H9 (cell line): ENCODE measurements around the gene CCND3. TPM values are rescaled to one million over a fixed set of nuclear protein-coding genes. Genes with fewer than 3 reads are reported as not detected.

Experiments
- DNase-seq: peaks from one replicate; pipeline ENCODE4 v3.0.0-alpha.2; 2017
- H2AFZ ChIP-seq: one replicate; pipeline ENCODE4 v1.6.1; 2013; ENCODE audit warnings: mild to moderate bottlenecking, low read length, control low read depth, moderate library complexity
- H2AK5ac ChIP-seq: 2 replicates; pipeline ENCODE4 v1.6.1; 2013; ENCODE audit warnings: low read length, control low read depth, mixed read lengths; ENCODE audit not compliant: insufficient read length
- H2BK120ac ChIP-seq: one replicate; pipeline ENCODE4 v1.6.1; 2013; ENCODE audit warnings: low read depth, mild to moderate bottlenecking, low read length, control low read depth, inconsistent platforms; ENCODE audit not compliant: poor library complexity, severe bottlenecking
- H2BK12ac ChIP-seq: 2 replicates; pipeline ENCODE4 v1.6.1; 2013; ENCODE audit warnings: low read length, control low read depth, mixed read lengths, low read depth; ENCODE audit not compliant: insufficient read length
- H2BK15ac ChIP-seq: 2 replicates; pipeline ENCODE4 v1.6.1; 2013; ENCODE audit warnings: low read depth, low read length, control low read depth
- H2BK20ac ChIP-seq: one replicate; pipeline ENCODE4 v1.6.1; 2013; ENCODE audit warnings: low read depth, mild to moderate bottlenecking, low read length, control low read depth, inconsistent platforms; ENCODE audit not compliant: poor library complexity, severe bottlenecking
- H2BK5ac ChIP-seq: 2 replicates; pipeline ENCODE4 v1.6.1; 2013; ENCODE audit warnings: low read length, control low read depth, mixed read lengths; ENCODE audit not compliant: insufficient read length
- H3K14ac ChIP-seq: 2 replicates; pipeline ENCODE4 v1.6.1; 2013; ENCODE audit warnings: low read length, control low read depth; ENCODE audit not compliant: insufficient read depth
- H3K18ac ChIP-seq: 2 replicates; pipeline ENCODE4 v1.6.1; 2013; ENCODE audit warnings: low read depth, mild to moderate bottlenecking, mixed read lengths, low read length, control low read depth; ENCODE audit not compliant: insufficient read length
- H3K23ac ChIP-seq: 2 replicates; pipeline ENCODE4 v1.6.1; 2013; ENCODE audit warnings: low read length, control low read depth, mixed read lengths, low read depth; ENCODE audit not compliant: insufficient read length
- H3K23me2 ChIP-seq: 2 replicates; pipeline ENCODE4 v1.6.1; 2013; ENCODE audit warnings: low read depth, mild to moderate bottlenecking, mixed read lengths, low read length, control low read depth; ENCODE audit not compliant: insufficient read length, poor library complexity, severe bottlenecking
- H3K27ac ChIP-seq: 2 replicates; pipeline ENCODE4 v1.5.1; 2013; ENCODE audit warnings: low read length, control low read depth, mixed read lengths, low read depth; ENCODE audit not compliant: insufficient read length
- H3K27me3 ChIP-seq: 2 replicates; pipeline ENCODE4 v1.6.1; 2013; ENCODE audit warnings: low read length, control low read depth, inconsistent platforms; ENCODE audit not compliant: insufficient read depth
- H3K4ac ChIP-seq: 2 replicates; pipeline ENCODE4 v1.6.1; 2013; ENCODE audit warnings: low read depth, mild to moderate bottlenecking, control low read depth, inconsistent platforms, low read length, moderate library complexity
- H3K4me1 ChIP-seq: 2 replicates; pipeline ENCODE4 v1.6.1; 2013; ENCODE audit warnings: low read length, control low read depth, inconsistent platforms; ENCODE audit not compliant: insufficient read depth
- H3K4me2 ChIP-seq: 2 replicates; pipeline ENCODE4 v1.6.1; 2013; ENCODE audit warnings: low read length, control low read depth, mixed read lengths; ENCODE audit not compliant: insufficient read length, insufficient read depth
- H3K56ac ChIP-seq: 2 replicates; pipeline ENCODE4 v1.6.1; 2013; ENCODE audit warnings: low read depth, mild to moderate bottlenecking, mixed read lengths, low read length, control low read depth; ENCODE audit not compliant: insufficient read length
- H3K79me1 ChIP-seq: 2 replicates; pipeline ENCODE4 v1.6.1; 2013; ENCODE audit warnings: low read depth, mild to moderate bottlenecking, moderate library complexity, low read length, control low read depth, inconsistent platforms; ENCODE audit not compliant: insufficient read depth, poor library complexity, severe bottlenecking
- H3K79me2 ChIP-seq: 2 replicates; pipeline ENCODE4 v1.6.1; 2013; ENCODE audit warnings: low read length, control low read depth, inconsistent platforms; ENCODE audit not compliant: insufficient read depth
- H3K9ac ChIP-seq: 2 replicates; pipeline ENCODE4 v1.6.1; 2013; ENCODE audit warnings: low read length, control low read depth, mixed read lengths; ENCODE audit not compliant: insufficient read length; ENCODE audit errors: extremely low read depth
- H3K9me3 ChIP-seq: one replicate; pipeline ENCODE4 v1.6.1; 2013; ENCODE audit warnings: low read depth, low read length, inconsistent platforms; ENCODE audit not compliant: control insufficient read depth
- H3T11ph ChIP-seq: one replicate; pipeline ENCODE4 v1.6.1; 2013; ENCODE audit warnings: mild to moderate bottlenecking, low read length, control low read depth, inconsistent platforms
- H4K20me1 ChIP-seq: one replicate; pipeline ENCODE4 v1.6.1; 2013; ENCODE audit not compliant: control insufficient read depth, insufficient read length, insufficient read depth
- H4K5ac ChIP-seq: 2 replicates; pipeline ENCODE4 v1.6.1; 2013; ENCODE audit warnings: low read depth, mild to moderate bottlenecking, mixed read lengths, low read length, control low read depth; ENCODE audit not compliant: insufficient read length
- H4K8ac ChIP-seq: replicated peaks from 2 replicates; pipeline ENCODE4 v1.6.1; 2013; ENCODE audit warnings: low read length, control low read depth, mixed read lengths, low read depth; ENCODE audit not compliant: insufficient read length
- H4K91ac ChIP-seq: 2 replicates; pipeline ENCODE4 v1.6.1; 2013; ENCODE audit warnings: low read depth, mild to moderate bottlenecking, moderate library complexity, mixed read lengths, low read length, control low read depth; ENCODE audit not compliant: insufficient read length
- H3K27ac Mint-ChIP-seq, 3 experiments: 2 replicates in 2 of 3; 3 replicates in 1 of 3; pipeline ENCODE4 v1.8.0; 2020 to 2021; ENCODE audit warnings: mixed read lengths in 3 of 3, mild to moderate bottlenecking in 1 of 3, moderate library complexity in 1 of 3
- H3K27me3 Mint-ChIP-seq: 2 replicates; pipeline ENCODE4 v1.8.0; 2021; ENCODE audit warnings: low read depth, mild to moderate bottlenecking, moderate library complexity, mixed read lengths
- H3K36me3 Mint-ChIP-seq, 3 experiments: 2 replicates in 2 of 3; 3 replicates in 1 of 3; pipeline ENCODE4 v1.8.0; 2020 to 2021; ENCODE audit warnings: low read depth in 3 of 3, mixed read lengths in 3 of 3; ENCODE audit not compliant: insufficient read depth in 1 of 3
- H3K4me1 Mint-ChIP-seq, 2 experiments: 2 replicates each; pipeline ENCODE4 v1.8.0; 2020; ENCODE audit warnings: mixed read lengths in 2 of 2
- H3K4me3 Mint-ChIP-seq, 2 experiments: 2 replicates in 1 of 2; 3 replicates in 1 of 2; pipeline ENCODE4 v1.8.0; 2020 to 2021; ENCODE audit warnings: mild to moderate bottlenecking in 2 of 2, mixed read lengths in 2 of 2, moderate library complexity in 1 of 2
- H3K9me3 Mint-ChIP-seq, 2 experiments: 2 replicates in 1 of 2; 3 replicates in 1 of 2; pipeline ENCODE4 v1.8.0; 2020; ENCODE audit warnings: mild to moderate bottlenecking in 2 of 2, mixed read lengths in 2 of 2, moderate library complexity in 1 of 2
- WGBS: extraction: QIAGEN DNeasy Blood & Tissue Kit; methylation state at CpG from one replicate; pipeline ENCODE4 v1.1.7; 2013; ENCODE audit warnings: missing lambda C conversion rate, low lambda C conversion rate, mixed read lengths; ENCODE audit not compliant: insufficient read length; ENCODE audit errors: extremely low coverage; 5-methylcytosine and 5-hydroxymethylcytosine counted together
- total RNA-seq: library from RNA; stranded (reverse); gene quantifications from 2 replicates; pipeline ENCODE4 v1.2.1, GENCODE V29; 2021
- TF ChIP-seq, protein P1 (sequence below): fragments of 200-600 bp; sonication (generic); conservative IDR thresholded peaks from 3 replicates; pipeline ENCODE4 v1.8.0; 2021; ENCODE audit warnings: antibody characterized with exemption, mild to moderate bottlenecking

The CCND3 gene
- total RNA-seq, 1 experiment from 2014 or later: 24.2 TPM

DNA sequence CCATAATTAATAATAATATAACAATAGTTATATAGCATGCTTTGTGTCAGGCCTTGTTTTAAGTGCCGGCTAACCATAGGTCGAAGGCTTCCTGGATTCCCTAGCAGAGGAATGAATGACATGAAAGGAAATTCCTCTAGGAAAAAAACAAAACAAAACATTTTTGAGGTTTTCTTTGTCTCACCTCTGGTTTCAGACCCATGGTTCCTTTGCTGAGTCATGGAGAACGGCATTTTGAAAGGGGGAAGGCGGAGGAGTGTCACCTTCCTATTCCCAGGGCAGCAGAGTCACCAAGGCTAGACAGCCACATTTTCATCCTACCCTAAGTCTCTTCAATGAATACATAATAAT lies 25.3 kb upstream of the CCND3 start:
- Histone ChIP-seq H3K27me3 (no peaks in the 10 kb centered on the region), H3K4me1 (peaks cover 17% of the 10 kb centered on the region; the same call in 1 of the 2 replicates), H3K18ac (peak overlapping the region; percentile 9), H3K56ac (no peak overlapping the region), H3K23ac (no peak overlapping the region), H3K79me2 (no peaks in the 10 kb centered on the region), H4K5ac (no peak overlapping the region), H2BK20ac (no peak overlapping the region), H4K8ac (no peak overlapping the region), H4K91ac (no peak overlapping the region), H3K23me2 (peaks cover 3% of the 10 kb centered on the region), H3K14ac (no peak overlapping the region), H3K4ac (no peak overlapping the region; the same call in 1 of the 2 replicates), H3K27ac (peak overlapping the region; percentile 47), H2BK120ac (peak overlapping the region; percentile 72), H4K20me1 (no peaks in the 10 kb centered on the region), H2BK12ac (no peak overlapping the region), H2BK15ac (no peak overlapping the region), H3T11ph (no peak overlapping the region), H2AK5ac (no peak overlapping the region), H3K4me2 (peak overlapping the region; percentile 19), H3K9ac (no peak overlapping the region), H3K9me3 (no peaks in the 10 kb centered on the region), H2BK5ac (no peak overlapping the region), H2AFZ (peak overlapping the region; percentile 32), H3K79me1 (no peaks in the 10 kb centered on the region)
- no CpG with 5 or more reads among the region's 4 CpGs for WGBS
- no peak overlapping the region for H3K4me3 Mint-ChIP-seq
- H3K9me3 Mint-ChIP-seq: no peaks in the 10 kb centered on the region
- DNase-seq: peak; percentile 58
- H3K4me1 Mint-ChIP-seq: peaks cover 46 to 47% of the 10 kb centered on the region in 2 experiments
- H3K36me3 Mint-ChIP-seq: no peaks in the 10 kb centered on the region; a peak in 1 of 7 replicates
- peaks cover 1% of the 10 kb centered on the region for H3K27me3 Mint-ChIP-seq
- TF ChIP-seq, protein P1, sequence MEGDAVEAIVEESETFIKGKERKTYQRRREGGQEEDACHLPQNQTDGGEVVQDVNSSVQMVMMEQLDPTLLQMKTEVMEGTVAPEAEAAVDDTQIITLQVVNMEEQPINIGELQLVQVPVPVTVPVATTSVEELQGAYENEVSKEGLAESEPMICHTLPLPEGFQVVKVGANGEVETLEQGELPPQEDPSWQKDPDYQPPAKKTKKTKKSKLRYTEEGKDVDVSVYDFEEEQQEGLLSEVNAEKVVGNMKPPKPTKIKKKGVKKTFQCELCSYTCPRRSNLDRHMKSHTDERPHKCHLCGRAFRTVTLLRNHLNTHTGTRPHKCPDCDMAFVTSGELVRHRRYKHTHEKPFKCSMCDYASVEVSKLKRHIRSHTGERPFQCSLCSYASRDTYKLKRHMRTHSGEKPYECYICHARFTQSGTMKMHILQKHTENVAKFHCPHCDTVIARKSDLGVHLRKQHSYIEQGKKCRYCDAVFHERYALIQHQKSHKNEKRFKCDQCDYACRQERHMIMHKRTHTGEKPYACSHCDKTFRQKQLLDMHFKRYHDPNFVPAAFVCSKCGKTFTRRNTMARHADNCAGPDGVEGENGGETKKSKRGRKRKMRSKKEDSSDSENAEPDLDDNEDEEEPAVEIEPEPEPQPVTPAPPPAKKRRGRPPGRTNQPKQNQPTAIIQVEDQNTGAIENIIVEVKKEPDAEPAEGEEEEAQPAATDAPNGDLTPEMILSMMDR: no peak
- H3K27ac Mint-ChIP-seq: peak overlapping the region in 2 of 3 experiments; percentile 84 to 91; a peak in 4 of 7 replicates
